Thymus (tissue), 11 donors: ENCODE measurements around the gene HIRA. TPM values are rescaled to one million over a fixed set of nuclear protein-coding genes. Genes with fewer than 3 reads are reported as not detected.

ENCODE experiments used
- DNase-seq, 9 donors: peaks; one replicate each; pipeline ENCODE4 v3.0.0-alpha.2; 2013; ENCODE audit warnings: low spot score in 9 of 9, low read depth in 6 of 9, missing footprints in 1 of 9
- H3K27ac ChIP-seq, 2 donors: one replicate each; pipeline ENCODE4 v1.5.1; 2013; ENCODE audit warnings: control low read depth in 1 of 2, low read depth in 1 of 2, low read length in 1 of 2, mild to moderate bottlenecking in 1 of 2, moderate library complexity in 1 of 2
- H3K27me3 ChIP-seq, 2 donors: one replicate each; pipeline ENCODE4 v1.5.1; 2013; ENCODE audit warnings: low read length in 1 of 2; ENCODE audit not compliant: control insufficient read depth in 2 of 2, insufficient read depth in 1 of 2
- H3K36me3 ChIP-seq, 2 donors: one replicate each; pipeline ENCODE4 v1.5.1; 2013; ENCODE audit warnings: low read length in 1 of 2, mild to moderate bottlenecking in 1 of 2, moderate library complexity in 1 of 2; ENCODE audit not compliant: control insufficient read depth in 2 of 2, insufficient read depth in 2 of 2
- H3K4me1 ChIP-seq, 2 donors: one replicate each; pipeline ENCODE4 v1.5.1; 2013; ENCODE audit warnings: low read length in 2 of 2; ENCODE audit not compliant: control insufficient read depth in 2 of 2, insufficient read depth in 2 of 2
- H3K4me3 ChIP-seq, 2 donors: one replicate each; pipeline ENCODE4 v1.5.1; 2013; ENCODE audit warnings: low read length in 2 of 2, control low read depth in 1 of 2, mild to moderate bottlenecking in 1 of 2
- H3K9me3 ChIP-seq, 2 donors: one replicate each; pipeline ENCODE4 v1.5.1; 2013; ENCODE audit warnings: low read length in 1 of 2, mild to moderate bottlenecking in 1 of 2; ENCODE audit not compliant: control insufficient read depth in 2 of 2, insufficient read depth in 1 of 2
- WGBS: extraction: QIAGEN DNeasy Blood & Tissue Kit; methylation state at CpG from one replicate; pipeline ENCODE4 v1.1.7; 2013; 5-methylcytosine and 5-hydroxymethylcytosine counted together
- polyA plus RNA-seq: library from polyadenylated mRNA; stranded (reverse); fragments of 200-250 nt; gene quantifications from one replicate; pipeline ENCODE4 v1.2.3, GENCODE V29; 2013
- total RNA-seq: library from RNA; stranded (reverse); fragments of 120-200 nt; gene quantifications from one replicate; pipeline ENCODE4 v1.2.4, GENCODE V29; 2013
- donor health status: healthy.

The HIRA gene
- total and polyA plus RNA-seq, 2 donors: 15.4 to 15.9 TPM

GRCh38 chr22:19295733-19296132 lies 135.8 kb downstream of the HIRA start:
- no peak overlapping the region for H3K4me3 ChIP-seq
- DNase-seq: no peak
- no peaks in the 10 kb centered on the region for H3K9me3 ChIP-seq
- peaks cover 7 to 14% of the 10 kb centered on the region in 2 donors for H3K27me3 ChIP-seq
- peaks cover 9 to 13% of the 10 kb centered on the region in 2 donors for H3K4me1 ChIP-seq
- H3K27ac ChIP-seq: no peak overlapping the region
- no peaks in the 10 kb centered on the region for H3K36me3 ChIP-seq

DNA sequence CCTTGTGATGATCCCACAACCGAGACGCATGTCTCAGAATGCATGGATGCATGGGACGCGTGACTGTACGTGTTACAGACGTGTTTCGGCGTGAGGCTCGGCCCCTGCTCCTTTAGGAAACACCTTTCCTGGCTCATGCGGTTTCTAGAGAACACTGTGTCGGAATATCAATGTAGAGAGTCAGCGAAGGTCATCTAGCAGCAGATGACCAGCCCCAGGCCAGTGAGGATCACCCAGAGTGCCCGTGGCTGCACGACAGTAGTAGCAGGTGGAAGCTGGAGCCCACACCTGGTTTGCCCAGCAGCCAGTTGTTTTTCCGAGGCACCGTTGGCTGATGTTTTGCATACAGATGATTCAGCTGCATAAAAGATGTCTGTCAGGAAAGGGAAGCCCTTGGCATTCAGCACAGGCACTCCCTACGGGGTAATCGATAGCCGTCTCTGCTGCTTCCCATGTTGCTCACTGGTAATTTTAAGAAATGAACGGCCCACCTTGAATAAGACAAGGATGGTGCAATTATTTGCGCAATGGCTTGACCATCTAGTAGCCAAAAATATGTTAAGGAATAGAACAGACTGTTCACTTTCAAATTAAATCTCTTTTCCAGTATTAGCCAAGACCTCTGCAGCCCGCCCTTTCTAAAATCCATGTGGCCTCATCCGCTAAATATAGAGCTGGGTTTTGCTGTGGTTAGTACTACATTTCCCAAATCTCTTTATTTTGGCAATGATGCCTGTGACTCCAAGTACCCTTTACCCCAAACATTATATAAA lies 138.9 kb downstream of the HIRA start:
- DNase-seq: no peak
- Histone ChIP-seq H3K4me3 (peak overlapping the region; percentile 69 to 71), H3K27ac (no peak overlapping the region), H3K4me1 (peaks cover 9 to 17% of the 10 kb centered on the region in 2 donors), H3K9me3 (no peaks in the 10 kb centered on the region), H3K36me3 (no peaks in the 10 kb centered on the region), H3K27me3 (peaks cover 12 to 41% of the 10 kb centered on the region in 2 donors)
- WGBS: 82% methylated on average over 23 of the region's 23 CpGs

DNA sequence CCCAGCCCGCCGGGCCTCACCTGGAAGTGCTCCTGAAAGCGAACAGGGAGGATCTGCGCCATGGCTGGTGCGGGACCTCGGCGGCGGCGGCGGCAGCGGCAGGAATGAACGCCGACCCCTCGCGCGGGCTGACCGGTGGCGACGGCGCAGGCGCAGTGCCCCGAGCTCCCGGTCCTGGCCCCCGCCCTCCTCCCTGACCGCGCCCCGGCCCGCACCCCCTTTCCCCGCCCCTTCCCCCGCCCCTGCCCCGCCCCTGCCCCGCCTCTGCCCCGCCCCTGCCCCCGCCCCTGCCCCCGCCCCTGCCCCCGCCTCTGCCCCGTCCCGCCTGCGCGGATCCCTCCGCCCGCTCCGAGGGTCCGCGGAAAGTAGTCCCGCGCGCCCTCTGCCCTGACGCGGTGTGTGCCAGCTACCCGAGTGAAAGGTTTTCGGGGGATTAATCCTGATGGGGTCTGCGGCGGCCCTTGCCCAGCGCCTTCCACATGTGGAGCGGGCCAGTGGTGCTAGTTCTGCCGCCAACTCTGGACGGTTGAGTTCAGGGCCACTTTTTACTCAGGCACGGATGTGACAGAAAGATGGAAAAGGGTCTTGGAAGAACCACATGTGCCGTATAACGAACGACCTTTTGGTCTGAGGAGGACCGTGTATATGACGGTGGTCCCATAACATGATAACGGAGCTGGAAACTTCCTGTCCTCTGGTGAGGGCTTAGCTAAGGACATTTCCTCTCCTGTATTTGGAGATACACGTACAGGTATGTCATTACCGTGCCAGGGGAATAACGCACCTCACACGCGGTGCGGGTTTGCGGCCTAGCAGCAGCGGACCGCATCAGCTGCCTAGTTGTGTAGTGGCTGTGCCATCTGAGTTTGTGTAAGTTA lies 139.7 kb downstream of the HIRA start, which contains the start of gene CLTCL1:
Gene CLTCL1, minus strand, starts transcription at position 140 of the 878 bp plus-strand sequence. Its CDS starts 78 bp downstream, at position 62.
- WGBS: 4% methylated on average over 69 of the region's 74 CpGs
- no peaks in the 10 kb centered on the region for H3K36me3 ChIP-seq
- DNase-seq: peak; percentile 41 to 79 (median 52)
- H3K4me3 ChIP-seq: peak within 1 kb of the TSS; percentile 69 to 71
- H3K27me3 ChIP-seq: peaks cover 12 to 45% of the 10 kb centered on the region in 2 donors
- H3K27ac ChIP-seq: peak within 1 kb of the TSS; percentile 52 to 75
- H3K4me1 ChIP-seq: peaks cover 9 to 21% of the 10 kb centered on the region in 2 donors
- no peaks in the 10 kb centered on the region for H3K9me3 ChIP-seq

DNA sequence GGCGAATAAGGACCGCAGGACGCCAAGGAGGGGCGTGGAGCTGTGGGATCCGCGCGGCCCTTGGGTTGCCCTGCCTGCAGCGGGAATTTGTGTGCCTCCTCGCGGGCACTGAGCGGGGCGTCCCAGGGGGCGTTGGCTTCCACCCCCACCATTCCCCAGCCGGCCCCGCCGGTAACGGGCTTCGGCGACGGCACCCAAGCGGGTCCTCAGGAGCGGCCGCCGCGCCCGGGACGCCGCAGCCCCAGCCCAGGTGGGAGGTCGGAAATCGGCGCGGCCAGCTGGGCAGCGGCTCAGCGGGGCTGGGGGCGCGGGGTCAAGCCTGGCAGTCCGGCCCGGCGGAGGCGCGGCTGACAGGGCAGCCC lies 140.3 kb downstream of the HIRA start:
- Histone ChIP-seq H3K9me3 (no peaks in the 10 kb centered on the region), H3K27me3 (peaks cover 12 to 42% of the 10 kb centered on the region in 2 donors), H3K4me3 (peak overlapping the region; percentile 39 to 71), H3K4me1 (peaks cover 9 to 25% of the 10 kb centered on the region in 2 donors), H3K27ac (peak overlapping the region in 1 of 2 donors; percentile 67), H3K36me3 (no peaks in the 10 kb centered on the region)
- 1% methylated on average over 41 of the region's 41 CpGs for WGBS
- no peak for DNase-seq

DNA sequence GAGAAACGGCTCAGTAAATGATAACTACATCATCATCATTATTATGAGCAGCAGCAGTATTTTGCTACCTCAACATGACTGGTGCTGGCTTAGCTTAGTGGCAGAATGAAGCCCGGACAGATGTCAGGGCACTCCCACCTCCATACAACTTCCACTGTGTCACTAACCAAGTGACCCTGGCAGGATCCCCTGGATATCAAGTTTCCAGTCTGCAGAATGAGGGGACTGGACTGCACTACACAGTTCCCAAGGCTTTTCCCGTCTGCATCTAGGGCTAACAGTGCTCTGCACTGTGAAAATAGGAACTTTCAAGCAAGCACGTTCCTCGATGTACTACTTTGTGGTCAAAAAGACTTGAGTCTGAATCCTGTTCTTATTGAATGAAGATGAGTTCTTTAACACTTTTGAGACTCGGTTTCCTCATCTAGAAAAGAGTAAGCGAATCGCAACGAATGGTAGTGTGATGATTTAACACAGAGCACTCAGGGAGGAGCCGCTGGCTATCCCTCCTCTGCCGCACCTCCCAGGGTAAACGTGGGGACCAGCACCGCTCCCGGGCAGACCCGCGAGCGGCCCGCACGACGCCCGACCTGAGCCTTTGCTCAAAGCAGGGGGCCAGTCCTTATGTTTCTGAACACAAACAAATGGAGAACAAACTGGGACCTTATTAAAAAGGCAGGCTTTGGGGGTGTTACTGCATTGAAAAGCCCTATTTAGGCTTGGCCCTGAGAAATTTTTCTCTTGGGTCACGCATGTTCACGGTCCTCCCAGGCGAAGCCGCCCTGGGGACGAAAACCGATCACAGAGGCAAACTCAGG lies 140.9 kb downstream of the HIRA start:
- WGBS: 21% methylated on average over 27 of the region's 27 CpGs
- Histone ChIP-seq H3K27ac (no peak overlapping the region), H3K9me3 (no peaks in the 10 kb centered on the region), H3K4me1 (peaks cover 9 to 26% of the 10 kb centered on the region in 2 donors), H3K27me3 (peaks cover 12 to 42% of the 10 kb centered on the region in 2 donors), H3K4me3 (peak overlapping the region; percentile 39 to 71), H3K36me3 (no peaks in the 10 kb centered on the region)
- DNase-seq: peak in 1 of 9 donors; percentile 22

- DNase-seq: no peak
- no peaks in the 10 kb centered on the region for H3K36me3 ChIP-seq
- 44% methylated on average over 5 of the region's 5 CpGs for WGBS
- H3K27ac ChIP-seq: no peak overlapping the region
- no peaks in the 10 kb centered on the region for H3K9me3 ChIP-seq
- no peak overlapping the region for H3K4me3 ChIP-seq
- peaks cover 9 to 29% of the 10 kb centered on the region in 2 donors for H3K4me1 ChIP-seq
- peaks cover 12 to 42% of the 10 kb centered on the region in 2 donors for H3K27me3 ChIP-seq
Measured at GRCh38 chr22:19289475-19290161, 141.9 kb downstream of the HIRA start.

- H3K36me3 ChIP-seq: no peaks in the 10 kb centered on the region
- WGBS: 88% methylated on average over 4 of the region's 4 CpGs
- no peaks in the 10 kb centered on the region for H3K9me3 ChIP-seq
- H3K27me3 ChIP-seq: peaks cover 12 to 42% of the 10 kb centered on the region in 2 donors
- H3K27ac ChIP-seq: peak overlapping the region in 1 of 2 donors; percentile 45
- no peak overlapping the region for H3K4me3 ChIP-seq
- H3K4me1 ChIP-seq: peaks cover 9 to 29% of the 10 kb centered on the region in 2 donors
- DNase-seq: no peak
Measured at GRCh38 chr22:19287889-19288288, 143.6 kb downstream of the HIRA start.

- H3K4me1 ChIP-seq: peaks cover 5 to 24% of the 10 kb centered on the region in 2 donors
- peak overlapping the region; percentile 64 to 78 for H3K27ac ChIP-seq
- no peak overlapping the region for H3K4me3 ChIP-seq
- no peaks in the 10 kb centered on the region for H3K36me3 ChIP-seq
- no peaks in the 10 kb centered on the region for H3K9me3 ChIP-seq
- DNase-seq: peak in 1 of 9 donors; percentile 30
- WGBS: 64% methylated on average over 5 of the region's 5 CpGs
- peaks cover 12 to 42% of the 10 kb centered on the region in 2 donors for H3K27me3 ChIP-seq
Measured at GRCh38 chr22:19287076-19287707, 144.3 kb downstream of the HIRA start.
